ENCODE results near the gene MACROH2A1. TPM values are rescaled to one million over a fixed set of nuclear protein-coding genes. Genes with fewer than 3 reads are reported as not detected.

The MACROH2A1 gene
- total RNA-seq, 1 donor from 2014 or later, result 170 TPM

DNA sequence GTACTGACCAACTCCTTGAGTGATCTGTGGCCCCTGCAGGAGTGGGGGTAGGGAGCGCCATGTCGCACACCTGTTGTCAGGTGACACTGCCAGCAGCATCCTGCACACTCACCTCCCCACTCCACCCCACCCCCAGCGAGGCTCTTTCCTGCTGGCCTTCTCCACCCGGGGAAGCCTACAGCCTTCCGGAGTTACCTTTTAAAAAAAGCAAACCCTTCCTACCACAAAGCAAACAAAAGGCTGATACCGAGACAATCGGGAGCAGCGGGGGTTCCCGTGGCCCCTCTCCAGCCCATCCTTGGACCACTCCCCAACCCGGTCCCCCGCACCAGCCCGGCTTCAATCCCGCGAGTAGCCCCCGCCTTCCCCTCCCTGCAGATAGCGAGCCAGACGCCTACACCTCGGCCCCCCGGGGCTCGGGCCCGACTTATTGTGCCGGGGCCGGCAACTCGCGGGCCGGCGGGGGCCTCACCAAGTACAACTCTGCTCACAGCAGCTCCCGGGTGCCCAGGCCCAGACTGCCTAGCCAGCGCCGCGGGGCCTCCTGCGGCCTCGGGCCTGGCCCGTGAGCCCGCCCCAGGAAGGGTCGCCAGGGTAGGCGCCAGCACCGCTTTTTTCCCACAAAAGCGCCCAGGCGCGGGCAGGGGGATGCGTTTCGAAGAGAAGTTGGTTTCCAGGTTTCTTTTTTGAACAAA, 724 bp downstream of the MACROH2A1 start:
- no peak for DNase-seq (ENCODE audit: low spot score)

DNA sequence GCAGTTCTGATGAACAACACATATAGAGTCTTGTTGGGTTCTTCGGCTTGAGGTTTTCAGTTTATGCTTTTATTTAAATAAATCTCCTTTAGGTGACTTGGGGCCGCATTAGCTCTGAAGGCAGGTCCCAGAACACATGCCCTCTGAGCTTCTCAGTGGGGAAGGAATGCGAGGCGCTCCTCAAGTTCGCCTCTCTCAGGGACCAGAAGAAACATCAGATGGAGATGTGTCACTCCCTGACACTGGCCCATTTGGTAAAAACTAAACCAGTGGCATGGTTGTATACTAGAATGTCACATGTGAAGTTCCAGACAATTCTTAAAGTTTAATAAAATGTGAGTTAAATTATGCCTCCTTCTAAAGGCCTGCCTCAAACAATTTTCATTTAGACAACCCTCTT, 1.9 kb downstream of the MACROH2A1 start:
- no peak for DNase-seq (ENCODE audit: low spot score)

DNA sequence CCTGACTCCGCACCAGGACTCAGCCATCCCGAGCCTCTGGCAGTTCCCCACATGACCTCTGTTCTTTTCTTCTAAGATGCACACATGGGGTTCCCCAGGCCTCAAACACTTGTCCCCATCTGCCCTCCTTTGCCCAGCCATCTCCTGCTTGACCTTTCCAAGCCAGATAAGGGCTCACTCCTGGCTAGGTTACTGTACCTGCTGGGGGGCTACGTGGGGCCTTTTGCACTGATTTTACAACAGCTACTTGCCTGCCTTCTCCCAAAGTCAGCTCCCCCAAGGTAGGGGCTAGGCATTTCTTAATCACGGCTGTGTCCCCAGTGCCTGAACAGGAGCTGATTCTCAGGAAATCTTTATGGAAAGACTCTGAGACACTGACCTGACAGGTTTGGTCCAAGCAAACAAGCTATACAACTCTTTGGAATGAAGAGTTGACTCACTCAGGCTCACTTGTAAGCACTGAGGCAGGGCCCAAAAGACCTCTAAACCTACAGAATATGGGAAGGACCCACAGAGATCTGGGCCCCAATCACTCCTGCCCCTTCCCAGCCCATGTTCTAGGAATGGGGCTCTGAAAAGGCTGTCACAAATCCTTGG, 2.5 kb downstream of the MACROH2A1 start:
- no peak for DNase-seq (ENCODE audit: low spot score)

DNA sequence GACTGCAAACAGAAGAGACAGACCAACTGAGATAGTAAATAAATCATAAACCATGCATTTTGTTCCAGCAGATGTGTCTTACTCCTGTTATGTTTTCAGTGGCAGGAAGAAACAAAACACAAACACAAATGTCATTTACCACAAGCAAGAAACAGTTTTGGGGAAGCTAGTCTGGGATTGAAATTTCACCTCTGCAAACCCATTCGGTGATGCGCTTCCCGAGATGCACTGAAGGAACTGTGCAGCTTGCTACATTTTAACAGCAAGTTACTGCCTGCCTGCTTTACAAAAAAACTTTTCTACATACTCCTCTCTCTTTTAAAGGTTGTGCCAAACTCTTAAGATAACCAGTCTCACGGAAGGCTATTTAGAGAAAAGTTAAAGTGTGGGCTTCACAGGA, 3.2 kb downstream of the MACROH2A1 start:
- no peak for DNase-seq (ENCODE audit: low spot score)

DNA sequence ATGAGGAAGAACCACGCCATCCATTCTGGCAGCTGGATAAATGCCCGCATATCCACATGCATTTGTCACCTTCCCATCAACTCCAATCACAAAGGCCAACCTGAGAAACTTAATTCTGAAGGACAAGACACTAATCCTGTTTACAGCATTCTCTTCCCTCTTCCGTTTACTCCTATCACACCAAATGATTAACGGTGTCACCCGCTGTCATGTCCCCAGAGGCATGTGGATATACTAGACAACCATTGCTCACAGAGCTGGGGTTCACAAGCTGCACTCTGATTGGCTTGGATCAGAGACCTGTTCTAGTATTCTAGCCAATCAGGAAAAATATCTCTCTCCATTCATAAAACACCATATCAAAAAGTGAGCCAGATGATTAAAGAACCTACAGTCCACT, 3.6 kb downstream of the MACROH2A1 start:
- no peak for DNase-seq (ENCODE audit: low spot score)

DNA sequence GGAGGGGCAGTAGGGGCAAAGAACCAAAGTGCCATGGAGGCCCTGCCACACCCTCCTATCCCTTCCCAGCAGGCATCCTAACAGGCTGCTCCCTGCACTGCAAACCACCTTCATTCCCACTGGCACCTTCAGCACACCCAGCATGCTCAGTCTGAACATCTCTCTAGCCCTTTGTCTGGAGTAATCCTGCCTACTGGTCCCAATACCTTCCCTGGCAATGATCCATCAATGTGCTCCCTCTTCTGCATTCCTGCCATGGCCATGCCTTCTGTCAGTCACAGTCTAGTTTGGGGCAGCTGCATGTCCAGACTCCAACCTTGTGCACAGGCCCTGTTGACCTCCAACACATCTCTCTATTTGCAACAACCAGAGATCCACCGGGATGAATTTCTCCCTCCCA, 4.9 kb downstream of the MACROH2A1 start:
- no peak for DNase-seq (ENCODE audit: low spot score)

DNA sequence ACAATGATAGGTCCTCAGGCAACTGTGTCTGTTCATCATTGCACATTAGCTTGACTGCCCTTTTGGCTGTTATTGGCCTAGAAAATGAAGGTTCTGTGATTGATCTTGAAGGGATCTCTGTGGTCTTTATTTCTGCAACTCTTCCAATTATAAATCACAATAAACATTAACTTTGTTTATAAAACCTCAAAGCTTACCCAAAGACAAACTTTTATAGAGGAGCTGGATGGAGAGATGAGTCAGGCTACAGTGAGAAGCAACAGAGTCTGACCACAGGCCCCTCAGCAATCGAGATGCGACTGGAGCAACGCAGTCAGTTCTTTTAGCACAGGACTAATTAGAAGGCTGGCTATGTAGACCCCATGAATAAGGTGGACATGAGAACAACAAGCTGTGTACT, 5.3 kb downstream of the MACROH2A1 start:
- DNase-seq (ENCODE audit: low spot score), result no peak

DNA sequence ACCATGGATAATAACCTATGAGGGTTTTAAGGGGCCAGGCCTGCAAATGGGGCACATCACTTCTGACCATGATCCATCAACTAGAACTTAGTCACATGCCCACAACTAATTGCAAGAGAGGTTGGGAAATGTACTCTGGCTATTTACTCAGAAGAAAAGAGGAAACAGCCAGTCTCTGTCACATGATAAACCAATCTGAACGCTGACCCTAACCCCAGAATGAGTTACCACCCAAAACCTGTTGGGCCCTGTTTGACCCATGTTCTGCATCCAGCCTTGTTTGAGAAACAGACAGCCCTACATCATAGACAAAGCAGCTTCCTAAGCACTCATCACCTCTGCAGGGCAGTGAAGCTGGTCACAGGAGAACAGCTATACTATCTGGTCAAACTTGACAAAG, 5.8 kb downstream of the MACROH2A1 start:
- DNase-seq (ENCODE audit: low spot score), result no peak

DNA sequence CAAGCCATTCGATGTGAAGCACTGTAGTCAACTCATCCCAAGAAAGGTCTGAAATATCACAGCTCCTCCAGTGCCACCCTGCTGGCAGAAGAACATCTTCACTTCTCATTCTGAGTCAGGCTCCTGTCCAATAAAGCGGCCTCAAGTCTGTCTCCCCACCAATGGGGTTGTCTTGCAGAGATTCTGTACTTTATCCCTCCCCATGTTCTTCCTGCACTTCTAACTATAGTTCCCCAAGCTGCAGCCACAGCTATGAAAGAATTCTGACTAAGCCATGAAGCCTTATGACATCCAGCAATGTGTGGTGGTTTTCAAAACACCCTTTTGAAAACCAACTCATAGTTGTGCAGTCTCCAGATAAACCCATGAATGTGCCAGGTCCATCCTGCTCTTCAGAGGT, 6.8 kb downstream of the MACROH2A1 start:
- DNase-seq (ENCODE audit: low spot score), result no peak

DNA sequence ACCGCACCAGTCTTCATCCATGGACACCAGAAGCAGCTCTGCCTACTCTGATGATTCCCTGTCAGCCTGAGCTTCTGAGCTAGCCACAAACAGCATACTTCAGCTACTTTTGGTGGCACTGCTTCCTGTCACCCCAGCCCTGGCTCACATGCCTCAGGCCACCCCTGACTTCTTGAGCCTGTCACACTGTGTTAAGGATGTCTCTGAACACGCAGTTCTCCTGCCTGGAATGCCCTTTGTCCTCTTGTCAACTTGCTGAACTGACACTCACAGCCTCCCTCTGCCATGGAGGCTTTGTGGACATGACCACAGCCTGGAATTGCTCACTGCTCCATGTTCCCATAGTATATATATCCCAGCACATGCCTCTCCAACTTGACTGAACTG, 7.2 kb downstream of the MACROH2A1 start:
- no peak for DNase-seq (ENCODE audit: low spot score)

DNA sequence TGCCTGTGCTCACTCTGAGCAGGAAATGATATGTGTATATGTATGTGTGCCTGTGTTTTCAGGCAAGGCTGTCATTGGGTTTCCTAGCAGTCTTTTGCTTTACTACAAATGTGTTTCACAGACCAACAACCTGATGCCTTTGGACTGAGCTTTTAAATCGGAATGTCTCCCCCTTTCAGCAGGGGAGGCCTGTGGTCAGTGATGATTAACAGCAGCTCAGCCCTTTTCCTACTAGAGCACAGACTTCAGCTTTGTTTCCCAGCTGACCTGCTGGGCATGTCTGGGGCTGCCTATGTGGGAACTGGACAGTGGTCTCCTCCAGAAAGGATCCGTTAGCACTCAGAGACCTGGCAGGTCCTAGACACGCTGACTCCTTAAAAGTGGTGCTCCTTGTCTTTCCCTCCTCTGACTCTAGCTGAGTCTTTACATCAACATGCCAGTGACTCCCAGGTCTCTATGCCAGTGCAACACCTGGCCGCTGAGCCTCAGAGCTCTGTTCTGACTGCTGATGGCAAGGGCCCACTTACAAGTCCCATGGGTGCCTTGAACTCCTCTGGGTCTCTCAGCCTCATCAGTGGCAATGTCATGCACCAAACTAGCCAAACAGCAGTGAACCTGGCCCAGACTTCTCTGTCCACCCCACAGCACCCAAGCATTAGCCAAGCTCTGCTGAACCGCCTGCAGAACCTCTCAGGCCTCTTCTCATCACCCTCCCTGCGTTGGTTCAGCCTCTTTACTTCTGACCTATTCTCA, 7.7 kb downstream of the MACROH2A1 start:
- no peak for DNase-seq (ENCODE audit: low spot score)

DNA sequence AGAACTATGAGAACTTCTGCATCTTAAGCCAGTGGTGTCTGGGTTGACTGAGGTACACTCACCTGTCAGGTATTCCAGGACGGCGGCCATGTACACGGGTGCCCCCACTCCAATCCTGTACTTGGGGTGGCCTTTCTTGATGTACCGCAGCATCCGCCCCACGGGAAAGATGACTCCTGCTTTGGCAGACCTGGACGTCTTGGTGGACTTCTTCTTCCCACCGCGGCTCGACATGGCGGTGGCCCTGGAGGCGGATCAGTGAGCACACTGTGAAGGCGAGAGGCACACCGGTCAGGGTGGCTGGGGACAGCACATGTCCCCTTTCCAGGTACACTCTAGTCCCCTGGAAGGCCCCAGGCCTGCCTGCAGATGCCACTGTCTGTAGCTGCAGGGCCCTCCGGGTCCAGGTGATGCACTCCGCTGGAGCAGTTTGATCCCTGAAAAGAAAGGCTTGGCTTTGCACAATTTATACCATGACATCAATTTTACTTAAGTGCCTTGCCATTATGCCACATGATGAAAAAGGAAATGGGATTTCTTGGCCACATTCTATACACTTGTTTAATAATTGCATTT, 10.1 kb downstream of the MACROH2A1 start:
- no peak for DNase-seq (ENCODE audit: low spot score)

DNA sequence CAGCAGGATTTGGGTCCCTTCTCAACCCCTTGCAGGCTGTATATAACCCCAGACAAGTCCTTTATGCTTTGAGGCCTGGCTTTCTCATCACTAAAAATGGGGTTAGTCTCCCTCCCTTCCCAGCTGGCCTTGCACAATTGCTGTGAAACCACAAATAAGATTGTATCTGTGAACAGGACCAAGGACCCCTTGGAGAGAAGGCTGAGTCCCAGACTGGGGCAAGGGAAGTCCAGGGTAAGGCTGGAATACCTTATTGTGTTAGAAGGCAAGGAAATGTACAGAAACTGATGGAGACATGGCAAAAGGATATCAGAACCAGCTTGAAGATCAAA, 11.4 kb downstream of the MACROH2A1 start:
- DNase-seq (ENCODE audit: low spot score), result no peak

DNA sequence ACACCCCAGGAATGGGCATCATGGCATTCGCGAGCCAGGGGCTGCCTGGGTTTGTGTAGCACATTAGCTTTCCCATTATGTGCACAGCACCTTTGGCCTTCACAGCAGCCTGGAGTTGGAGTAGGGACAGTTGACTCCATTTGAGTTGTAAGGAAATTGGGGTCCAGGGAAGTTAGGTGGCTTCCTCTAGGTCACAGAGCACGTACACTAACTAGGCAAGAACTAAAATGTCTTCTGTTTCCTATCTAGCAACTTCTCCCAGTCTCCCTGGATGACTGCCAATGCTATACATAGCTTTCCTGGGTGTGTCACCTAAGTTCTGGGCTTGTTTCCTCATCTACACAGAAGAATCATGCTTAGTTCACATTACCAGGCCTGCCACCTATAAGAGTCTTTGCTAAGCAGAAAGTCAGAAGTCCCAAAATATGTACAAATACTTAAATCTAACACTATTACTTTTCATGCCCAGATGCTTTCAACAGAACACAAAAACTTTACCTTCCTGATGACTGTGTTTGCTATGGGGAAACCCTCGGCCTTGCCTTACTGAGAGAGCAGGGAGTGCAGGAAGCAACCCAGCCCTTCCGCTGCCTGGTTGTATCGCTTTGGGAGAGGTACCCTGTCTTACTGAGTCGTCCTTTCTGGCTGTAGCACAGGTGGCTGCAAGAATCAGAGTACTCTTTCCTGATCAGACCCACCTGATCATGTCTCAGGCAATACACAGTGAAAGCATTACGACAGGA, 12.0 kb downstream of the MACROH2A1 start:
- DNase-seq (ENCODE audit: low spot score), result no peak

DNA sequence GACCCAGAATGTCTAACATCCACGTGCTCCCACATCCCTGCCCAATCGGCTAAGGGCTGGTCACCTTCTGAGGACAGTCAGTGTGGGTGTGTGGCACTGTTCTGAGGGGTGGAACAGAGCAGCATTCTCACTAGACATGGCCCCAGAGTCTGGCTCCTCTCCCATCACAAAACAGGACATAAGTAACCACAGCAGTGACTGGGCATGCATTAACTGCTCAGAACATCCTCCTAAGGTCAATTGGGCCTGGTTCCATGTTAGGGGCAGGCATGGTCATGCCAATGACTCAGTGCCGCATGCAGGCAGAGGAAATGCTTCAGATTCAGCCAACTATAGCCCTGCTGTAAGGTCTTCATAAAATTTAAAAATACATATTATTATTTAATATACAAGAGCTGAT, 12.9 kb downstream of the MACROH2A1 start:
- DNase-seq (ENCODE audit: low spot score), result no peak

DNA sequence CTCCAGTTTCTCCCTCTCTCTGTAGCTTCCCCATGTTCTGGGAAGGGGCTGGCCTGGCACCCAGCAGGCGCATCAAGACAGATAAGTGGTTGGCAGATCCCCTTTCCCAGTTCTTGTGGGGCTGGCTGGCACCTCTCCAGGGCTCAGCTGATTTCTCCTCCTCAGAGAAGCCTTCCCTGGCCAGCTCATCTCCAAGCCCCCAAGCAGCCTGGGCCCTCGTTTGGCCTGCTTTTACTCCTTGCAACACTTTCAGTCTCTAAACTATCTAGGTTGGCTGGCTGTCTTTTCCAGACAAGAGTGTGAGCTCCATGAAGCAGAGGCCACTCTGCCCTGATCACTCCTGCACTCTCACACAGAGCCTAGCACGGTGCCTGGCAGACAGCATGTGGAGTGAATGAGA, 13.5 kb downstream of the MACROH2A1 start:
- DNase-seq (ENCODE audit: low spot score), result no peak

DNA sequence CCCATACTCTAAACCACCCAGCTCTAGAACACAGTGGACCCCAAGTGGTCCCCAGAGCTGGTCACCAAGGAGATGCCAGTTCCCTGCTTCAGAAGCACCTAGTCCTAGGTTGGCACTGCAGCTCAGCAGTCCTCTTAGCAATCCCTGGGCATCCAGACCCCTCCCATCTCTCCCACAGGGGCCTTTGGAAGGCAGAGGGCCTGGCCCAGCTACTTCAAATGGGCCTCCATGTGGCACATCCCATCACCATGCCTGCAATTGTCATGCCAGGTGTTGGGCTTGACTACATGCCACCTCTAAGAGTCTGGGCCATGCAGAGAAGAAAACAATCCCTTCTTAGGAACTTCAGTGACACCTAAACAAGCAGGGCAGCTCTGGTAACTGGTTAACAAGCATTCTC, 14.1 kb downstream of the MACROH2A1 start:
- DNase-seq (ENCODE audit: low spot score), result no peak

DNA sequence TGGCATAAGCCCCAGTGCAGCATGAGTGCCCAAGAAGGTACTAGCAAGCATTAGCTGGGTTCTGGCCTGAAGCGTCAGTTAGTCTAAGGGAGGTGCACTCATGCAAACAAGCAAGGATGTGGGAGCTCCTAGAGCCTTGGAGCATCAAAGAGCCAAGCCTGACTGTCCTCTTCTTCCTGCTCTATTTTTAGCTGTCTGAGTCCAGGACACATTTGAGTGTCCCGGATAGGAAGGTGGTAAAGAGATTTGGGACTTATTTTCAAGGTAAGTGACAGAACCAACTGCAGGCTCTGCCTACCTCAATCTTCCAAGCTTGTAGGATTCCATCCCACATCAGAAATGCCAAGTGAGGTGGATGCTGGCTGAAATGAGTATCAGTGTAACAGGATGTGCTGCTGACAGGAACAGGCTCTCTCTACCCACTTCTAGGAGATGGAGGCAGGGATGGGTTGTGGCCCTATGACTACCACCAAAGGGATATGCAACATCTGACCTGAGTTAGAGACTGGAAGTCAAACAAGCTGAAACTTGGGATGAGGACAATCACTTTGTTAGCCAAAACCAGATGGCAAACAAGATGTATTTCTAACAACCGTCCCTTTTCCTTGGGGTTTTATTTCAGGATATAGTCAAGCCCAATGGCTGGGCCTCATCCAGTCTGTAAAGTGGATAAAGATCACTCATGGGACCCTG, 15.1 kb downstream of the MACROH2A1 start:
- DNase-seq (ENCODE audit: low spot score), result no peak

DNA sequence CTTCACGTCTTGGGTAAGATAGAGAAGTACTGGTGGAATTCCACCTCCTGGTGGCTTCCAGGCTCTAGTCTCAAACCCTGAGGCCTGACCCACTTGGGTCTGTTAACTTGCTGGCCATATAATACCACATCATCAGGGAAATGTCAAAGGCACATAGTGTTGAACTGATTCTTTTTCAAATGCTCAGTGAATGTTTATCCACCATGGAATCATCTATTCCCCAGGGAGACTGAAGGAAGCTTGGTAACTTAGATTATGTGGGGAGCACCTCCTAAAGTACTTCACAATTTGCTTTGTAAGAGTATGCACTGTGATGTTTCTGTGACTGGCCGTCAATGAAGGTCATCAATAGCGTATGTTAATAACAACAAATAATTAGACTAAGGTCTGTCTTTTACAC, 16.1 kb downstream of the MACROH2A1 start:
- no peak for DNase-seq (ENCODE audit: low spot score)

DNA sequence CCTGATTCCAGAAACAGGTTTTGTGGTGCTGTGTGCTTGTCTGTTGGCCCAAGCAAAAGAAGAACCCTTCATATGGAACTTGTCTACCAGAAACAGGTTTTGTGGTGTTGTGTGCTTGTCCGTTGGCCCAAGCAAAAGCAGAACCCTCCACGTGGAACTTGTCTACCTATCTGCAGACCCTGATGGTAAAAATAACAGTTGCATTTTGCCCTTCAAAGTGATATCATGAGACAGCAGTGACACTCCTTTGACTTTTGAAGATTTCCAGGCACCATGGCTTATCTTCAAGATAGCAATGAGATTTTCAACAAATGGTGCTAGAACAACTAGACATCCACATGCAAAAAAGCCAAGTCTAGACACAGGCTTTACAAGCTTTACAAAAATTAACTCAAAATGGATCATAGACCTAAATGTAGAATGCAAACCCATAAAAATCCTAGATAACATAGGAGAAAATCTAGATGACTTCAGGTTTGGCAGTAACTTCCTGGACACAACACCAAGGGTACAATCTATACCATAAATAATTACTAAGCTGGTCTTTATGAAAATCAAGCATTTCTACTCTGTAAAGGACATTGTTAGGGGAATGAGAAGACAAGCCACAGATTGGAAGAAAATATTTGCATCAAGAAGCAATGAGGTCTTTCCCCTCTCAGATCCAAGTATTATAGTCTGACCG, 16.8 kb downstream of the MACROH2A1 start:
- DNase-seq (ENCODE audit: low spot score), result no peak
